ENCODE measurements around the gene ATP1A4. TPM values are rescaled to one million over a fixed set of nuclear protein-coding genes. Genes with fewer than 3 reads are reported as not detected.

ATP1A4 gene
- total RNA-seq, 2 experiments from 2014 or later, result not detected

DNA sequence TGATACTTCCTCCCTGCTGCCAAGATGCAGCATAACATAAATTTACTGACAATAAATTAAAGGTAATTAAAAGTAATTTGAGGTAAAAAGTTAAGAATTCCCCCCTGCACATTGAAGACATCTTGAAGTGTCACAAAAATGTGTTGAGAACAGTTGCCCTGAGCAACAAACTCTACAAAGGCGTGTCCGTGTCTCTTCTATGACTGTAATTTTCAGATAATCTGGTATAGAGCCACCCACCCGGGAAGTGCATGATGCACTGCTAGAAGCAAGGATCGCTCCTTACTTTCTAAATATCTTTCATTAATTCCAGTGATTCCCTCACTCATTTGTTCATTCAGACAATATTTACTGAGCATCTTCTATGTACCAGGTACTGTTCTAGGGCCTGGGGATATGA, 27.9 kb downstream of the ATP1A4 start:
- CTCF ChIA-PET (ENCODE audit: unreplicated experiment), result no interaction called here
- Histone ChIP-seq H4K20me1 (ENCODE audit: insufficient read depth, low read length) (no peaks in the 10 kb centered on the region), H3K9me2 (ENCODE audit: insufficient read depth, low read length) (no peaks in the 10 kb centered on the region), H3K4me2 (ENCODE audit: low read length) (no peak overlapping the region), H3K36me3 (ENCODE audit: insufficient read depth, low read length) (no peaks in the 10 kb centered on the region), H3K4me1 (ENCODE audit: insufficient read depth, low read length, poor library complexity, severe bottlenecking) (no peaks in the 10 kb centered on the region), H2AFZ (ENCODE audit: low read length) (no peak overlapping the region), H3K27ac (ENCODE audit: low read depth, low read length, poor library complexity, severe bottlenecking) (no peak overlapping the region), H3K79me2 (ENCODE audit: insufficient read depth, low read depth, low read length) (no peaks in the 10 kb centered on the region), H3K9me3 (ENCODE audit: low read length) (no peaks in the 10 kb centered on the region), H3K4me3 (ENCODE audit: low read depth, low read length, poor library complexity, severe bottlenecking) (no peak overlapping the region)
- intact Hi-C loops (cut with micrococcal nuclease; ENCODE audit: unreplicated experiment), result no loop called here
- DNase-seq (ENCODE audit: low spot score), result no peak
- no TSS peak for BruUV-seq (replicated peaks)
- POLR2A ChIA-PET, result no interaction called here
- TF ChIP-seq EZH2phosphoT487 (IDR thresholded peaks at IDR 0.05; ENCODE audit: borderline replicate concordance, low read depth, low read length) (no peak), CTCF (conservative IDR thresholded peaks at IDR 0.05; ENCODE audit: low read length) (no peak)

DNA sequence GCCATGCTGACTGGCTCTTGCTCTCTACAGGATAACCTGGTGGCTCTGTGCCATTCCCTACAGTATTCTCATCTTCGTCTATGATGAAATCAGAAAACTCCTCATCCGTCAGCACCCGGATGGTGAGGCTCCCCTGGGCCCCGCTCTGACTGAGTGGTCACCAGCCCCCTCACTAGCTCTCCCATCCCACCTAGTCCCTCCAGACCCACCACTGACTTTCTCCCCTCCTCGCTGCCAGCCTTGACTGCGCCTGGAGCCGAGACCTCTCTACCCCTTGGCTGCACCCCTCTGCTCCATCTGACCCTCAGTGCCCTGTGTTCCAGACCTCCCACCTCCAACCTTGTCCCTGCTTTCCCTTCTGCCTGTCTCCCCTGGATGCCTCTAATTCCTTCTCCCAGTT, 34.8 kb downstream of the ATP1A4 start:
- intact Hi-C loops (cut with micrococcal nuclease; ENCODE audit: unreplicated experiment), result no loop called here
- no peak overlapping the region for H3K4me3 ChIP-seq (ENCODE audit: low read depth, low read length, poor library complexity, severe bottlenecking)
- no peaks in the 10 kb centered on the region for H3K9me3 ChIP-seq (ENCODE audit: low read length)
- no peaks in the 10 kb centered on the region for H3K4me1 ChIP-seq (ENCODE audit: insufficient read depth, low read length, poor library complexity, severe bottlenecking)
- no peaks in the 10 kb centered on the region for H3K79me2 ChIP-seq (ENCODE audit: insufficient read depth, low read depth, low read length)
- no peaks in the 10 kb centered on the region for H4K20me1 ChIP-seq (ENCODE audit: insufficient read depth, low read length)
- no peak overlapping the region for H3K27ac ChIP-seq (ENCODE audit: low read depth, low read length, poor library complexity, severe bottlenecking)
- no peak overlapping the region for H3K4me2 ChIP-seq (ENCODE audit: low read length)
- H2AFZ ChIP-seq (ENCODE audit: low read length), result no peak overlapping the region
- TF ChIP-seq EZH2phosphoT487 (IDR thresholded peaks at IDR 0.05; ENCODE audit: borderline replicate concordance, low read depth, low read length) (no peak), CTCF (conservative IDR thresholded peaks at IDR 0.05; ENCODE audit: low read length) (no peak)
- no peaks in the 10 kb centered on the region for H3K36me3 ChIP-seq (ENCODE audit: insufficient read depth, low read length)
- no TSS peak for BruUV-seq (replicated peaks)
- DNase-seq (ENCODE audit: low spot score), result no peak
- no peaks in the 10 kb centered on the region for H3K9me2 ChIP-seq (ENCODE audit: insufficient read depth, low read length)
- ChIA-PET CTCF (ENCODE audit: unreplicated experiment) (no interaction called here), POLR2A (no interaction called here)

DNA sequence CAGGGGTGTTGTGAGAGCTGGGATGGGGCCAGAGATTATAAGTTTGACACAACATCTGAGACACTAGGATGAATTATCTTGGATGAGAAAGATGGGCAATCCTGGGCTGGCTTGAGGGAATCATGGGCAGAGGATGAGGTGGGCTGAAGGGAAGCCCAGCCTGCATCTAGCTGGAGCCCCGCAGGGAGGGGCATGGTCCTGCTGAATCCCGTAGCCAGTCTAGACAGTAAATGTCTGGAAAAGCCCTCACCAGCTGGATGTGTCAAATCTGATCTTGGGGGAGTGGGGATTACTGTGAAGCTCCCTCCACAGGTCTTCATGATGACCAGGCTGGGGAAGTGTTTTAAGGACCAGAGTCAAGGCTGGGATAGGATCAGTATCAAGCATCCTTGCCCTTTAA, 35.3 kb downstream of the ATP1A4 start:
- no peak overlapping the region for H2AFZ ChIP-seq (ENCODE audit: low read length)
- no peak for TF ChIP-seq CTCF (conservative IDR thresholded peaks at IDR 0.05; ENCODE audit: low read length)
- no peak for TF ChIP-seq EZH2phosphoT487 (IDR thresholded peaks at IDR 0.05; ENCODE audit: borderline replicate concordance, low read depth, low read length)
- no TSS peak for BruUV-seq (replicated peaks)

More for the DNA sequence above, 35.3 kb downstream of the ATP1A4 start:
- H3K9me2 ChIP-seq (ENCODE audit: insufficient read depth, low read length), result no peaks in the 10 kb centered on the region
- CTCF ChIA-PET (ENCODE audit: unreplicated experiment), result no interaction called here
- POLR2A ChIA-PET, result no interaction called here
- H3K4me2 ChIP-seq (ENCODE audit: low read length), result no peak overlapping the region
- no peak overlapping the region for H3K27ac ChIP-seq (ENCODE audit: low read depth, low read length, poor library complexity, severe bottlenecking)
- no peaks in the 10 kb centered on the region for H3K9me3 ChIP-seq (ENCODE audit: low read length)
- no peak for DNase-seq (ENCODE audit: low spot score)
- H3K36me3 ChIP-seq (ENCODE audit: insufficient read depth, low read length), result no peaks in the 10 kb centered on the region
- intact Hi-C loops (cut with micrococcal nuclease; ENCODE audit: unreplicated experiment), result no loop called here
- H3K79me2 ChIP-seq (ENCODE audit: insufficient read depth, low read depth, low read length), result no peaks in the 10 kb centered on the region
- no peaks in the 10 kb centered on the region for H3K4me1 ChIP-seq (ENCODE audit: insufficient read depth, low read length, poor library complexity, severe bottlenecking)
- no peaks in the 10 kb centered on the region for H4K20me1 ChIP-seq (ENCODE audit: insufficient read depth, low read length)
- no peak overlapping the region for H3K4me3 ChIP-seq (ENCODE audit: low read depth, low read length, poor library complexity, severe bottlenecking)

Data from OCI-LY7 (cell line).